GM23338 (cell line): ENCODE data around the gene C11orf21. TPM values are rescaled to one million over a fixed set of nuclear protein-coding genes. Genes with fewer than 3 reads are reported as not detected.

Source experiments
- ATAC-seq: fragments of 200-7000 bp; cut with Tn5 transposase; 3 replicates; pipeline ENCODE4 v1.9.1; 2020
- DNase-seq: peaks from one replicate; pipeline ENCODE4 v3.0.0-alpha.2; 2015; ENCODE audit warnings: low spot score
- H2AFZ ChIP-seq: fragments of 200-600 bp; sonication (generic); 2 replicates; pipeline ENCODE4 v1.8.0; 2016; ENCODE audit warnings: antibody characterized with exemption, mild to moderate bottlenecking, moderate library complexity
- H3F3A ChIP-seq: fragments of 200-600 bp; sonication (generic); replicated peaks from 2 replicates; pipeline ENCODE4 v1.8.0; 2017; ENCODE audit warnings: antibody characterized with exemption, mixed run types, low read depth
- H3K27ac ChIP-seq: fragments of 200-600 bp; sonication (generic); 2 replicates; pipeline ENCODE4 v1.6.1; 2016; ENCODE audit warnings: low read depth
- H3K27me3 ChIP-seq: fragments of 200-600 bp; sonication (generic); 2 replicates; pipeline ENCODE4 v1.8.0; 2016; ENCODE audit warnings: mild to moderate bottlenecking, mixed run types, moderate library complexity; ENCODE audit not compliant: insufficient read depth
- H3K36me3 ChIP-seq: fragments of 200-600 bp; sonication (generic); 2 replicates; pipeline ENCODE4 v1.8.0; 2016; ENCODE audit warnings: mild to moderate bottlenecking; ENCODE audit not compliant: insufficient read depth
- H3K4me1 ChIP-seq: fragments of 200-600 bp; sonication (generic); 2 replicates; pipeline ENCODE4 v1.8.0; 2016; ENCODE audit warnings: mild to moderate bottlenecking, moderate library complexity; ENCODE audit not compliant: insufficient read depth
- H3K4me2 ChIP-seq: fragments of 200-600 bp; sonication (generic); 2 replicates; pipeline ENCODE4 v1.7.1; 2017; ENCODE audit warnings: mixed run types
- H3K4me3 ChIP-seq: fragments of 200-600 bp; sonication (generic); 2 replicates; pipeline ENCODE4 v1.6.1; 2016; ENCODE audit warnings: mixed run types
- H3K79me2 ChIP-seq: fragments of 200-600 bp; sonication (generic); replicated peaks from 2 replicates; pipeline ENCODE4 v1.8.0; 2017; ENCODE audit warnings: mild to moderate bottlenecking; ENCODE audit not compliant: insufficient read depth
- H3K9me2 ChIP-seq: fragments of 200-600 bp; sonication (generic); 2 replicates; pipeline ENCODE4 v1.8.0; 2017; ENCODE audit not compliant: insufficient read depth
- H4K20me1 ChIP-seq: fragments of 200-600 bp; sonication (generic); replicated peaks from 2 replicates; pipeline ENCODE4 v1.8.0; 2017; ENCODE audit warnings: mild to moderate bottlenecking; ENCODE audit not compliant: insufficient read depth
- H3K27ac Mint-ChIP-seq: 2 replicates; pipeline ENCODE4 v1.8.0; 2020; ENCODE audit warnings: inconsistent platforms, mild to moderate bottlenecking, moderate library complexity, mixed read lengths
- H3K27me3 Mint-ChIP-seq: 3 replicates; pipeline ENCODE4 v1.8.0; 2022; ENCODE audit warnings: low read depth, mild to moderate bottlenecking, moderate library complexity, mixed read lengths, inconsistent platforms; ENCODE audit not compliant: insufficient read depth, poor library complexity
- H3K36me3 Mint-ChIP-seq: 3 replicates; pipeline ENCODE4 v1.8.0; 2021; ENCODE audit warnings: low read depth, mild to moderate bottlenecking, inconsistent platforms, moderate library complexity, mixed read lengths
- H3K4me1 Mint-ChIP-seq: 3 replicates; pipeline ENCODE4 v1.8.0; 2020; ENCODE audit warnings: mild to moderate bottlenecking, inconsistent platforms, mixed read lengths
- H3K4me3 Mint-ChIP-seq: 3 replicates; pipeline ENCODE4 v1.8.0; 2021; ENCODE audit warnings: moderate library complexity, mild to moderate bottlenecking, inconsistent platforms, mixed read lengths
- H3K9me3 Mint-ChIP-seq: 3 replicates; pipeline ENCODE4 v1.8.0; 2020; ENCODE audit warnings: moderate library complexity, mild to moderate bottlenecking, inconsistent platforms, mixed read lengths
- CREB1 ChIP-seq: fragments of 250-450 bp; sonication (Bioruptor Pico); IDR thresholded peaks from 2 replicates; pipeline ENCODE4 v1.5.0; 2020; ENCODE audit warnings: low read depth, mild to moderate bottlenecking, moderate library complexity
- CTCF ChIP-seq, 2 experiments: fragments of 200-600 bp in 1 of 2; sonication (generic) in 1 of 2; conservative IDR thresholded peaks; 2 replicates each; pipeline versions ENCODE4 v1.5.1 to v1.6.1; 2016 to 2017; ENCODE audit warnings: antibody characterized with exemption in 2 of 2, low read depth in 2 of 2, mild to moderate bottlenecking in 2 of 2, moderate library complexity in 1 of 2
- EZH2phosphoT487 ChIP-seq: fragments of 200-600 bp; sonication (generic); IDR thresholded peaks from one replicate; pipeline ENCODE4 v1.8.1; 2018; ENCODE audit warnings: antibody characterized with exemption; ENCODE audit not compliant: unreplicated experiment
- JUNB ChIP-seq: IDR thresholded peaks from one replicate; pipeline ENCODE4 v1.6.1; 2016; ENCODE audit warnings: antibody characterized with exemption; ENCODE audit not compliant: unreplicated experiment
- ZNF114 ChIP-seq: fragments of 250-450 bp; sonication (Bioruptor Pico); IDR thresholded peaks from 2 replicates; pipeline ENCODE4 v1.5.0; 2020; ENCODE audit warnings: mild to moderate bottlenecking, moderate library complexity
- polyA plus RNA-seq: library from polyadenylated mRNA; unstranded; fragments of >200 nt; fragmentation: Nextera tagmentation; extraction: Ambion mirVana; gene quantifications from 2 replicates; pipeline ENCODE4 v1.2.1, GENCODE V29; 2016
- total RNA-seq: library from RNA; depleted of rRNA; stranded (reverse); fragments of >200 nt; shearing (Covaris generic); gene quantifications from 2 replicates; pipeline ENCODE4 v1.2.3, GENCODE V29; 2014
- TF ChIP-seq, protein P1 (sequence below): fragments of 250-450 bp; sonication (Bioruptor Pico); IDR thresholded peaks from 2 replicates; pipeline ENCODE4 v1.5.0; 2020; ENCODE audit warnings: mild to moderate bottlenecking, moderate library complexity
- TF ChIP-seq, protein P2 (sequence below): IDR thresholded peaks from 2 replicates; pipeline ENCODE4 v1.6.1; 2016; ENCODE audit warnings: antibody characterized with exemption

The C11orf21 gene
- total and polyA plus RNA-seq, 2 experiments from 2014 or later = not detected

- Histone ChIP-seq H3K9me2 (no peaks in the 10 kb centered on the region; the same call in 1 of the 2 replicates), H3K27me3 (peaks cover 74% of the 10 kb centered on the region), H3K79me2 (no peaks in the 10 kb centered on the region), H4K20me1 (no peaks in the 10 kb centered on the region), H3K36me3 (no peaks in the 10 kb centered on the region), H3K4me2 (peak overlapping the region; percentile 71), H3K4me3 (peak overlapping the region; percentile 58), H3F3A (no peaks in the 10 kb centered on the region), H3K4me1 (peaks cover 6% of the 10 kb centered on the region), H2AFZ (peak overlapping the region; percentile 78), H3K27ac (no peak overlapping the region)
- Mint-ChIP-seq H3K27me3 (peaks cover 64% of the 10 kb centered on the region), H3K36me3 (no peaks in the 10 kb centered on the region), H3K27ac (no peak overlapping the region), H3K4me3 (peak overlapping the region; percentile 48), H3K9me3 (peaks cover 5% of the 10 kb centered on the region; the same call in 2 of the 3 replicates), H3K4me1 (peaks cover 12% of the 10 kb centered on the region)
- TF ChIP-seq ZNF114 (CRISPR knock-in tag) (no peak), JUNB (no peak), EZH2phosphoT487 (no peak), CREB1 (CRISPR knock-in tag) (no peak)
- no peak; the same call in 1 of the 3 replicates for ATAC-seq
- DNase-seq = peak; percentile 47
Measured at GRCh38 chr11:2271327-2272227, 30.1 kb downstream of the C11orf21 start.

GRCh38 chr11:2271077-2271326, 30.7 kb downstream of the C11orf21 start:
- peak overlapping the region; percentile 78 for H2AFZ ChIP-seq
- no peak overlapping the region for H3K4me3 Mint-ChIP-seq
- TF ChIP-seq, protein P1, sequence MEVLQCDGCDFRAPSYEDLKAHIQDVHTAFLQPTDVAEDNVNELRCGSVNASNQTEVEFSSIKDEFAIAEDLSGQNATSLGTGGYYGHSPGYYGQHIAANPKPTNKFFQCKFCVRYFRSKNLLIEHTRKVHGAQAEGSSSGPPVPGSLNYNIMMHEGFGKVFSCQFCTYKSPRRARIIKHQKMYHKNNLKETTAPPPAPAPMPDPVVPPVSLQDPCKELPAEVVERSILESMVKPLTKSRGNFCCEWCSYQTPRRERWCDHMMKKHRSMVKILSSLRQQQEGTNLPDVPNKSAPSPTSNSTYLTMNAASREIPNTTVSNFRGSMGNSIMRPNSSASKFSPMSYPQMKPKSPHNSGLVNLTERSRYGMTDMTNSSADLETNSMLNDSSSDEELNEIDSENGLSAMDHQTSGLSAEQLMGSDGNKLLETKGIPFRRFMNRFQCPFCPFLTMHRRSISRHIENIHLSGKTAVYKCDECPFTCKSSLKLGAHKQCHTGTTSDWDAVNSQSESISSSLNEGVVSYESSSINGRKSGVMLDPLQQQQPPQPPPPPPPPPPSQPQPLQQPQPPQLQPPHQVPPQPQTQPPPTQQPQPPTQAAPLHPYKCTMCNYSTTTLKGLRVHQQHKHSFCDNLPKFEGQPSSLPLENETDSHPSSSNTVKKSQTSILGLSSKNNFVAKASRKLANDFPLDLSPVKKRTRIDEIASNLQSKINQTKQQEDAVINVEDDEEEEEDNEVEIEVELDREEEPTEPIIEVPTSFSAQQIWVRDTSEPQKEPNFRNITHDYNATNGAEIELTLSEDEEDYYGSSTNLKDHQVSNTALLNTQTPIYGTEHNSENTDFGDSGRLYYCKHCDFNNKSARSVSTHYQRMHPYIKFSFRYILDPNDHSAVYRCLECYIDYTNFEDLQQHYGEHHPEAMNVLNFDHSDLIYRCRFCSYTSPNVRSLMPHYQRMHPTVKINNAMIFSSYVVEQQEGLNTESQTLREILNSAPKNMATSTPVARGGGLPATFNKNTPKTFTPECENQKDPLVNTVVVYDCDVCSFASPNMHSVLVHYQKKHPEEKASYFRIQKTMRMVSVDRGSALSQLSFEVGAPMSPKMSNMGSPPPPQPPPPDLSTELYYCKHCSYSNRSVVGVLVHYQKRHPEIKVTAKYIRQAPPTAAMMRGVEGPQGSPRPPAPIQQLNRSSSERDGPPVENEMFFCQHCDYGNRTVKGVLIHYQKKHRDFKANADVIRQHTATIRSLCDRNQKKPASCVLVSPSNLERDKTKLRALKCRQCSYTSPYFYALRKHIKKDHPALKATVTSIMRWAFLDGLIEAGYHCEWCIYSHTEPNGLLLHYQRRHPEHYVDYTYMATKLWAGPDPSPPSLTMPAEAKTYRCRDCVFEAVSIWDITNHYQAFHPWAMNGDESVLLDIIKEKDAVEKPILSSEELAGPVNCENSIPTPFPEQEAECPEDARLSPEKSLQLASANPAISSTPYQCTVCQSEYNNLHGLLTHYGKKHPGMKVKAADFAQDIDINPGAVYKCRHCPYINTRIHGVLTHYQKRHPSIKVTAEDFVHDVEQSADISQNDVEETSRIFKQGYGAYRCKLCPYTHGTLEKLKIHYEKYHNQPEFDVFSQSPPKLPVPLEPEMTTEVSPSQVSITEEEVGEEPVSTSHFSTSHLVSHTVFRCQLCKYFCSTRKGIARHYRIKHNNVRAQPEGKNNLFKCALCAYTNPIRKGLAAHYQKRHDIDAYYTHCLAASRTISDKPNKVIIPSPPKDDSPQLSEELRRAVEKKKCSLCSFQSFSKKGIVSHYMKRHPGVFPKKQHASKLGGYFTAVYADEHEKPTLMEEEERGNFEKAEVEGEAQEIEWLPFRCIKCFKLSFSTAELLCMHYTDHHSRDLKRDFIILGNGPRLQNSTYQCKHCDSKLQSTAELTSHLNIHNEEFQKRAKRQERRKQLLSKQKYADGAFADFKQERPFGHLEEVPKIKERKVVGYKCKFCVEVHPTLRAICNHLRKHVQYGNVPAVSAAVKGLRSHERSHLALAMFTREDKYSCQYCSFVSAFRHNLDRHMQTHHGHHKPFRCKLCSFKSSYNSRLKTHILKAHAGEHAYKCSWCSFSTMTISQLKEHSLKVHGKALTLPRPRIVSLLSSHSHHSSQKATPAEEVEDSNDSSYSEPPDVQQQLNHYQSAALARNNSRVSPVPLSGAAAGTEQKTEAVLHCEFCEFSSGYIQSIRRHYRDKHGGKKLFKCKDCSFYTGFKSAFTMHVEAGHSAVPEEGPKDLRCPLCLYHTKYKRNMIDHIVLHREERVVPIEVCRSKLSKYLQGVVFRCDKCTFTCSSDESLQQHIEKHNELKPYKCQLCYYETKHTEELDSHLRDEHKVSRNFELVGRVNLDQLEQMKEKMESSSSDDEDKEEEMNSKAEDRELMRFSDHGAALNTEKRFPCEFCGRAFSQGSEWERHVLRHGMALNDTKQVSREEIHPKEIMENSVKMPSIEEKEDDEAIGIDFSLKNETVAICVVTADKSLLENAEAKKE (CRISPR knock-in tag) = no peak
- TF ChIP-seq EZH2phosphoT487 (no peak), CTCF (conservative IDR thresholded peaks at IDR 0.05; ENCODE audit: low read depth in 2 of 2) (0 out of 4 replicates have a peak, but pooled peaks of 1 of the 2 experiments have one; percentile 9)
- TF ChIP-seq, protein P2, sequence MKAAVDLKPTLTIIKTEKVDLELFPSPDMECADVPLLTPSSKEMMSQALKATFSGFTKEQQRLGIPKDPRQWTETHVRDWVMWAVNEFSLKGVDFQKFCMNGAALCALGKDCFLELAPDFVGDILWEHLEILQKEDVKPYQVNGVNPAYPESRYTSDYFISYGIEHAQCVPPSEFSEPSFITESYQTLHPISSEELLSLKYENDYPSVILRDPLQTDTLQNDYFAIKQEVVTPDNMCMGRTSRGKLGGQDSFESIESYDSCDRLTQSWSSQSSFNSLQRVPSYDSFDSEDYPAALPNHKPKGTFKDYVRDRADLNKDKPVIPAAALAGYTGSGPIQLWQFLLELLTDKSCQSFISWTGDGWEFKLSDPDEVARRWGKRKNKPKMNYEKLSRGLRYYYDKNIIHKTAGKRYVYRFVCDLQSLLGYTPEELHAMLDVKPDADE = no peak
- H3K27ac Mint-ChIP-seq = no peak overlapping the region
- peaks cover 6% of the 10 kb centered on the region for H3K4me1 ChIP-seq
- no peaks in the 10 kb centered on the region for H3K36me3 Mint-ChIP-seq
- ATAC-seq = peak; percentile 13
- DNase-seq = peak; percentile 53
- no peaks in the 10 kb centered on the region for H3F3A ChIP-seq
- H3K9me3 Mint-ChIP-seq = peaks cover 5% of the 10 kb centered on the region; the same call in 2 of the 3 replicates
- peaks cover 66% of the 10 kb centered on the region for H3K27me3 Mint-ChIP-seq
- H3K4me1 Mint-ChIP-seq = peaks cover 12% of the 10 kb centered on the region
- no peaks in the 10 kb centered on the region for H3K79me2 ChIP-seq
- peaks cover 74% of the 10 kb centered on the region for H3K27me3 ChIP-seq
- H3K36me3 ChIP-seq = no peaks in the 10 kb centered on the region
- peak overlapping the region; percentile 71 for H3K4me2 ChIP-seq
- H3K27ac ChIP-seq = no peak overlapping the region
- peak overlapping the region; percentile 58 for H3K4me3 ChIP-seq
- no peaks in the 10 kb centered on the region for H4K20me1 ChIP-seq
- H3K9me2 ChIP-seq = no peaks in the 10 kb centered on the region
